Measurements from ENCODE around the gene KMT5C. TPM values are rescaled to one million over a fixed set of nuclear protein-coding genes. Genes with fewer than 3 reads are reported as not detected.
A peak's percentile ranks its signal among the peaks of the same experiment; 100 is the strongest.

Gene KMT5C
- total and polyA plus RNA-seq, 10 of the 15 experiments (the other 5 are each of a cell fraction or from before 2014, with no cell fraction given), result 0.20 to 15.8 (median 4.3) TPM; not detected in 1

- H3K36me3 ChIP-seq (ENCODE audit: control insufficient read depth in 2 of 2, insufficient read depth in 2 of 2, low read length in 1 of 2), result peaks cover 19 to 23% of the 10 kb centered on the region in 2 experiments; a peak in 3 of 4 replicates
- in situ Hi-C loops (cut with MboI), result no loop called here
- RAD21 ChIA-PET (ENCODE audit: unreplicated experiment), result interaction anchor here (0.9 kb wide), 1 partner anchor 16 kb away, joined by 3 read pairs; no protein-coding TSS in a partner anchor
- DNase-seq (ENCODE audit: low read depth, low spot score) (no peak), FAIRE-seq (no peak), ATAC-seq (no peak)
- intact Hi-C loops (cut with micrococcal nuclease; ENCODE audit: unreplicated experiment), result loop anchor here (10.0 kb wide), 2 partner anchors 135 to 775 kb away; partner anchors contain the start of gene PPP6R1
- H3K4me2 ChIP-seq (ENCODE audit: control insufficient read depth, insufficient read depth), result no peak overlapping the region; the same call in 1 of the 2 replicates
- POLR2A ChIA-PET, result interaction anchor here (0.6 to 1.6 kb wide), 4 partner anchors 12 to 135 kb away, joined by 3 to 4 read pairs (median 4); no protein-coding TSS in a partner anchor
- no peak overlapping the region for H3K4me3 ChIP-seq
- peaks cover 33% of the 10 kb centered on the region for H3K79me2 ChIP-seq (ENCODE audit: control insufficient read depth, insufficient read depth, low read length)
- whole genome bisulfite sequencing (ENCODE audit: insufficient coverage, insufficient replicate concordance, low lambda C conversion rate, missing lambda C conversion rate), result 79% methylated on average over 21 of the region's 21 CpGs
- no peak overlapping the region for H2AFZ ChIP-seq (ENCODE audit: control insufficient read depth, low read depth, low read length)
- TF ChIP-seq CREB1 (IDR thresholded peaks at IDR 0.05; ENCODE audit: low read depth), result no peak
- peak; percentile 64 for TF ChIP-seq POLR2A (IDR thresholded peaks at IDR 0.05; ENCODE audit: low read depth, low read length)
- TF ChIP-seq POLR2AphosphoS5 (IDR thresholded peaks at IDR 0.05; ENCODE audit: low read length), result peak; percentile 28; the same call in 1 of the 2 replicates
- no peak for TF ChIP-seq KLF5 (IDR thresholded peaks at IDR 0.05; ENCODE audit: partially characterized antibody)
- TF ChIP-seq POLR2AphosphoS2 (IDR thresholded peaks at IDR 0.05; ENCODE audit: low read depth, low read length), result peak; percentile 68; the same call in 1 of the 2 replicates
- TF ChIP-seq MEF2A (IDR thresholded peaks at IDR 0.05; ENCODE audit: insufficient read depth, low read depth, low read length), result no peak
- TF ChIP-seq KDM1A (IDR thresholded peaks at IDR 0.05; ENCODE audit: borderline replicate concordance), result no peak
- TF ChIP-seq CHD4 (IDR thresholded peaks at IDR 0.05), result no peak
- TF ChIP-seq EP300 (IDR thresholded peaks at IDR 0.05; ENCODE audit: borderline replicate concordance in 1 of 2, control insufficient read depth in 1 of 2, low read depth in 2 of 2, low read length in 2 of 2), result no peak
- CTCF ChIA-PET, result no interaction called here
- peaks cover 14% of the 10 kb centered on the region for H4K20me1 ChIP-seq (ENCODE audit: control insufficient read depth, insufficient read depth)
- SMC1A ChIA-PET (ENCODE audit: uncharacterized antibody, unreplicated experiment), result interaction anchor here (0.7 kb wide), 1 partner anchor 87 kb away, joined by 3 read pairs; the partner anchor contains the start of gene ZNF628
- H3K4me1 ChIP-seq (ENCODE audit: control insufficient read depth, insufficient read depth, low read length), result peaks cover 19% of the 10 kb centered on the region
- H3K9me3 ChIP-seq (replicated peaks; ENCODE audit: control insufficient read depth, insufficient read depth, low read length), result no peaks in the 10 kb centered on the region
- no peak overlapping the region for H3K9ac ChIP-seq (ENCODE audit: control insufficient read depth, insufficient read depth, low read length)
- H3K27ac ChIP-seq (ENCODE audit: control insufficient read depth, insufficient read depth), result no peak overlapping the region
- no peaks in the 10 kb centered on the region for H3K27me3 ChIP-seq (replicated peaks in 1 of 2; ENCODE audit: control insufficient read depth in 2 of 2, insufficient read depth in 2 of 2, low read length in 1 of 2)
- no TSS peak for BruUV-seq (replicated peaks)
These were observed 50.0 kb downstream of the KMT5C start for GRCh38 chr19:55389386-55390317.
